Panc1 (cell line): ENCODE data around the gene AMIGO2. TPM values are rescaled to one million over a fixed set of nuclear protein-coding genes. Genes with fewer than 3 reads are reported as not detected.

ENCODE experiments used
- ATAC-seq: fragments of 200-7000 bp; cut with Tn5 transposase; 2 replicates; pipeline ENCODE4 v1.9.1; 2020; ENCODE audit warnings: mild to moderate bottlenecking, moderate library complexity
- BruUV-seq: library from RNA; stranded (reverse); fragments of 400-500 nt; replicated peaks from 2 replicates; lab custom pipeline; 2021; lab: Mats Ljungman, UMichigan
- CTCF ChIA-PET: fragments of 300-600 bp; sonication (Branson Sonifier 250); formaldehyde crosslinking; loops from one replicate; lab custom pipeline; 2022; ENCODE audit warnings: antibody characterized with exemption; lab: Charles Lee
- POLR2A ChIA-PET: fragments of 300-600 bp; sonication (Branson Sonifier 250); formaldehyde crosslinking; loops from one replicate; lab custom pipeline; 2022; ENCODE audit warnings: antibody characterized with exemption; lab: Charles Lee
- DNase-seq: peaks from one replicate; pipeline ENCODE4 v3.0.0-alpha.2; 2010; ENCODE audit warnings: low read depth, low spot score
- H3K27ac ChIP-seq: 2 replicates; pipeline ENCODE4 v1.5.1; 2011; ENCODE audit warnings: mild to moderate bottlenecking, low read length, inconsistent platforms
- H3K27me3 ChIP-seq: fragments of 200-500 bp; sonication (Bioruptor generic); 2 replicates; pipeline ENCODE4 v1.6.0; 2014; ENCODE audit warnings: low read length, inconsistent platforms; ENCODE audit not compliant: control insufficient read depth, insufficient read depth
- H3K36me3 ChIP-seq: fragments of 200-500 bp; sonication (Bioruptor generic); 2 replicates; pipeline ENCODE4 v1.5.1; 2014; ENCODE audit warnings: inconsistent platforms, mild to moderate bottlenecking, low read length, moderate library complexity; ENCODE audit not compliant: control insufficient read depth, insufficient read depth
- H3K4me1 ChIP-seq: 2 replicates; pipeline ENCODE4 v1.5.1; 2011; ENCODE audit warnings: inconsistent platforms, mild to moderate bottlenecking, low read length, moderate library complexity; ENCODE audit not compliant: control insufficient read depth, insufficient read depth
- H3K4me3 ChIP-seq, 2 experiments: 2 replicates each; pipeline ENCODE4 v1.5.1; 2011 to 2012; ENCODE audit warnings: low read depth in 2 of 2, low read length in 2 of 2, mild to moderate bottlenecking in 2 of 2, inconsistent platforms in 1 of 2, moderate library complexity in 1 of 2
- H3K9me3 ChIP-seq: fragments of 200-500 bp; sonication (Bioruptor generic); 2 replicates; pipeline ENCODE4 v1.5.1; 2014; ENCODE audit warnings: low read depth, mild to moderate bottlenecking, inconsistent platforms, low read length, moderate library complexity; ENCODE audit not compliant: control insufficient read depth, insufficient read depth
- CTCF ChIP-seq: fragments of 450-650 bp; IDR thresholded peaks from 2 replicates; pipeline ENCODE4 v1.5.1; 2017; ENCODE audit warnings: mild to moderate bottlenecking
- POLR2AphosphoS5 ChIP-seq: IDR thresholded peaks from 2 replicates; pipeline ENCODE4 v1.6.1; 2012; ENCODE audit warnings: mild to moderate bottlenecking, low read depth, low read length, moderate library complexity
- REST ChIP-seq, 2 experiments: IDR thresholded peaks; 2 replicates each; pipeline ENCODE4 v1.6.1; 2011 to 2012; ENCODE audit warnings: low read depth in 2 of 2, control low read depth in 1 of 2, low read length in 1 of 2, mild to moderate bottlenecking in 1 of 2, moderate library complexity in 1 of 2; ENCODE audit not compliant: insufficient read depth in 1 of 2
- SIN3A ChIP-seq: IDR thresholded peaks from 2 replicates; pipeline ENCODE4 v1.6.1; 2012; ENCODE audit warnings: low read depth, mild to moderate bottlenecking, low read length, moderate library complexity, borderline replicate concordance; ENCODE audit not compliant: insufficient read depth
- TCF7L2 ChIP-seq: IDR thresholded peaks from 2 replicates; pipeline ENCODE4 v1.6.1; 2011; ENCODE audit warnings: mild to moderate bottlenecking, low read depth, low read length, inconsistent platforms
- in situ Hi-C: cut with HindIII; loops from 2 replicates; pipeline ENCODE4 v1.10.0; 2016; ENCODE audit warnings: low sequenced_read_pairs, low pct_unique_long_range_greater_than_20kb
- intact Hi-C: fragments of 100-400 bp; cut with micrococcal nuclease; formaldehyde crosslinking; loops from one replicate; pipeline ENCODE4 v1.10.0; 2022; ENCODE audit not compliant: unreplicated experiment
- total RNA-seq: library from RNA; stranded (reverse); gene quantifications from one replicate; pipeline ENCODE4 v1.2.1, GENCODE V29; 2021; ENCODE audit not compliant: unreplicated experiment

Gene AMIGO2
- total RNA-seq, 1 experiment from 2014 or later, result 21.8 TPM

GRCh38 chr12:47032644-47033043 is 47.1 kb downstream of the AMIGO2 start:
- Histone ChIP-seq H3K9me3 (no peaks in the 10 kb centered on the region), H3K4me1 (no peaks in the 10 kb centered on the region), H3K4me3 (no peak overlapping the region), H3K27ac (no peak overlapping the region), H3K36me3 (no peaks in the 10 kb centered on the region), H3K27me3 (no peaks in the 10 kb centered on the region)
- no peak for TF ChIP-seq POLR2AphosphoS5
- TF ChIP-seq CTCF, result peak; percentile 60; the same call in 1 of the 2 replicates
- CTCF ChIA-PET, result interaction anchor here (0.6 to 1.5 kb wide), 11 partner anchors 10 to 909 kb away, joined by 3 to 6 read pairs (median 3); no protein-coding TSS in a partner anchor
- POLR2A ChIA-PET, result interaction anchor here (0.6 kb wide), 1 partner anchor 929 kb away, joined by 3 read pairs; no protein-coding TSS in a partner anchor
- no peak for DNase-seq
- no TSS peak for BruUV-seq
- peak; percentile 87 for ATAC-seq
- intact Hi-C loops, result loop anchor here (5.0 to 10.0 kb wide), 2 partner anchors 365 to 652 kb away; no protein-coding TSS in a partner anchor
- in situ Hi-C loops, result no loop called here

- Histone ChIP-seq H3K9me3 (no peaks in the 10 kb centered on the region), H3K27me3 (no peaks in the 10 kb centered on the region), H3K27ac (no peak overlapping the region), H3K4me3 (no peak overlapping the region), H3K36me3 (no peaks in the 10 kb centered on the region), H3K4me1 (no peaks in the 10 kb centered on the region)
- DNase-seq (no peak), ATAC-seq (no peak)
- CTCF ChIA-PET, result interaction anchor here (0.6 kb wide), 1 partner anchor 712 kb away, joined by 3 read pairs; no protein-coding TSS in a partner anchor
- BruUV-seq, result no TSS peak
- TF ChIP-seq POLR2AphosphoS5 (no peak), REST (IDR thresholded peaks at IDR 0.05; ENCODE audit: insufficient read depth in 1 of 2, low read depth in 2 of 2, low read length in 1 of 2) (no peak), SIN3A (no peak), CTCF (no peak), TCF7L2 (no peak)
- intact Hi-C loops (loop anchor here (5.0 to 10.0 kb wide), 3 partner anchors 367 to 895 kb away; no protein-coding TSS in a partner anchor), in situ Hi-C loops (no loop called here)
- POLR2A ChIA-PET, result interaction anchor here (0.5 kb wide), 1 partner anchor 1805 kb away, joined by 4 read pairs; no protein-coding TSS in a partner anchor
Measured at GRCh38 chr12:47029903-47030302, 49.9 kb downstream of the AMIGO2 start.
